ENCODE data around the gene FAM81B.
A peak's percentile ranks its signal among the peaks of the same experiment; 100 is the strongest.
"Not testable (repeated sequence)": the region's sequence is repeated elsewhere in the genome, so short reads cannot be mapped to it uniquely, and the experiment has no call there.

The FAM81B gene

GRCh38 chr5:95380103-95380628 is 11.0 kb upstream of the FAM81B start:
- TF ChIP-seq HDGF (IDR thresholded peaks at IDR 0.05; ENCODE audit: borderline replicate concordance) = no peak
- no peak for TF ChIP-seq BHLHE40 (IDR thresholded peaks at IDR 0.05; ENCODE audit: borderline replicate concordance)
- no peak for TF ChIP-seq SP1 (IDR thresholded peaks at IDR 0.05)
- TF ChIP-seq LEF1 (IDR thresholded peaks at IDR 0.05; ENCODE audit: borderline replicate concordance) = no peak
- no peak for TF ChIP-seq ELF4 (IDR thresholded peaks at IDR 0.05)
- no peak for TF ChIP-seq FOXA1 (IDR thresholded peaks at IDR 0.05)
- TF ChIP-seq ARNT (IDR thresholded peaks at IDR 0.05) = no peak
- TF ChIP-seq SUZ12 (IDR thresholded peaks at IDR 0.05) = no peak
- TF ChIP-seq ZNF384 (IDR thresholded peaks at IDR 0.05) = no peak
- no peak for TF ChIP-seq L3MBTL2 (conservative IDR thresholded peaks at IDR 0.05)
- DNase-seq (ENCODE audit: extremely low spot score) = no peak
- ChIA-PET CTCF (no interaction called here), POLR2A (no interaction called here)

- POLR2A ChIA-PET = no interaction called here
- CTCF ChIA-PET = no interaction called here
- TF ChIP-seq CTBP1 (IDR thresholded peaks at IDR 0.05; ENCODE audit: borderline replicate concordance) = peak; percentile 49; the same call in 1 of the 2 replicates
- TF ChIP-seq NFRKB (IDR thresholded peaks at IDR 0.05) = no peak
- no peak for TF ChIP-seq ARNT (IDR thresholded peaks at IDR 0.05)
- TF ChIP-seq ZNF384 (IDR thresholded peaks at IDR 0.05) = no peak
- TF ChIP-seq PKNOX1 (IDR thresholded peaks at IDR 0.05) = peak; percentile 82
- TF ChIP-seq SUZ12 (IDR thresholded peaks at IDR 0.05) = no peak
- no peak for TF ChIP-seq HDGF (IDR thresholded peaks at IDR 0.05; ENCODE audit: borderline replicate concordance)
- peak; percentile 49 for DNase-seq (ENCODE audit: extremely low spot score)
These were observed 8.4 kb upstream of the FAM81B start for GRCh38 chr5:95382801-95383200.

GRCh38 chr5:95384485-95385213 is 6.5 kb upstream of the FAM81B start:
- no peak for DNase-seq (ENCODE audit: extremely low spot score)

GRCh38 chr5:95385334-95385733 is 5.8 kb upstream of the FAM81B start:
- ChIA-PET POLR2A (no interaction called here), CTCF (no interaction called here)

More at GRCh38 chr5:95384485-95385213, 6.5 kb upstream of the FAM81B start:
- TF ChIP-seq PKNOX1 (IDR thresholded peaks at IDR 0.05) (no peak), SP1 (IDR thresholded peaks at IDR 0.05) (no peak), BHLHE40 (IDR thresholded peaks at IDR 0.05; ENCODE audit: borderline replicate concordance) (no peak), SUZ12 (IDR thresholded peaks at IDR 0.05) (no peak), TARDBP (IDR thresholded peaks at IDR 0.05) (no peak), FOXM1 (IDR thresholded peaks at IDR 0.05; ENCODE audit: borderline replicate concordance) (no peak), HDGF (IDR thresholded peaks at IDR 0.05; ENCODE audit: borderline replicate concordance) (no peak), FOXK2 (IDR thresholded peaks at IDR 0.05) (no peak), ARNT (IDR thresholded peaks at IDR 0.05) (no peak), LEF1 (IDR thresholded peaks at IDR 0.05; ENCODE audit: borderline replicate concordance) (no peak), FOXA1 (IDR thresholded peaks at IDR 0.05) (no peak)
- ChIA-PET POLR2A (no interaction called here), CTCF (no interaction called here)

GRCh38 chr5:95391965-95392364 is 799 bp downstream of the FAM81B start:
- POLR2A ChIA-PET; CTCF ChIA-PET; DNase-seq (ENCODE audit: extremely low spot score): not testable (repeated sequence)

More at GRCh38 chr5:95385334-95385733, 5.8 kb upstream of the FAM81B start:
- TF ChIP-seq FOXM1 (IDR thresholded peaks at IDR 0.05; ENCODE audit: borderline replicate concordance) (no peak), ELF4 (IDR thresholded peaks at IDR 0.05) (no peak), FOXA1 (IDR thresholded peaks at IDR 0.05) (no peak), SUZ12 (IDR thresholded peaks at IDR 0.05) (no peak), BHLHE40 (IDR thresholded peaks at IDR 0.05; ENCODE audit: borderline replicate concordance) (no peak), ARNT (IDR thresholded peaks at IDR 0.05) (no peak), SP1 (IDR thresholded peaks at IDR 0.05) (no peak), TARDBP (IDR thresholded peaks at IDR 0.05) (no peak), L3MBTL2 (conservative IDR thresholded peaks at IDR 0.05) (no peak), HDGF (IDR thresholded peaks at IDR 0.05; ENCODE audit: borderline replicate concordance) (no peak), CTBP1 (IDR thresholded peaks at IDR 0.05; ENCODE audit: borderline replicate concordance) (no peak), PKNOX1 (IDR thresholded peaks at IDR 0.05) (no peak), NFRKB (IDR thresholded peaks at IDR 0.05) (no peak), LEF1 (IDR thresholded peaks at IDR 0.05; ENCODE audit: borderline replicate concordance) (no peak)
- DNase-seq (ENCODE audit: extremely low spot score) = no peak

GRCh38 chr5:95392593-95393182 is 1.5 kb downstream of the FAM81B start:
- no peak for DNase-seq (ENCODE audit: extremely low spot score)
- TF ChIP-seq SUZ12 (IDR thresholded peaks at IDR 0.05) = no peak
- no peak for TF ChIP-seq L3MBTL2 (conservative IDR thresholded peaks at IDR 0.05)
- no peak for TF ChIP-seq TARDBP (IDR thresholded peaks at IDR 0.05)
- no peak for TF ChIP-seq NFRKB (IDR thresholded peaks at IDR 0.05)
- TF ChIP-seq SP1 (IDR thresholded peaks at IDR 0.05) = no peak
- CTCF ChIA-PET = no interaction called here
- POLR2A ChIA-PET = no interaction called here
